ENCODE data around the gene ZNF213. TPM values are rescaled to one million over a fixed set of nuclear protein-coding genes. Genes with fewer than 3 reads are reported as not detected.

The ZNF213 gene
- polyA plus RNA-seq, 3 donors, result 1.5 to 2.6 (median 1.8) TPM

GRCh38 chr16:3149193-3149530 is 14.3 kb downstream of the ZNF213 start:
- Mint-ChIP-seq H3K9me3 (peaks cover 0 to 10% (median 6%) of the 10 kb centered on the region in 7 donors), H3K27ac (no peak overlapping the region), H3K4me3 (peak overlapping the region; percentile 87 to 91), H3K27me3 (ENCODE audit: low read depth in 3 of 3) (peaks cover 28 to 47% (median 44%) of the 10 kb centered on the region in 3 donors), H3K4me1 (peaks cover 29% of the 10 kb centered on the region), H3K36me3 (peaks cover 0 to 2% of the 10 kb centered on the region in 2 donors)
- H3K36me3 ChIP-seq (replicated peaks in 1 of 2; ENCODE audit: control insufficient read depth in 1 of 2, insufficient read depth in 2 of 2, low read length in 2 of 2), result no peaks in the 10 kb centered on the region
- WGBS (ENCODE audit: insufficient coverage), result 96% methylated on average over 6 of the region's 6 CpGs
- H3K9ac ChIP-seq (ENCODE audit: insufficient read depth, low read length, poor library complexity, severe bottlenecking), result peak overlapping the region; percentile 66
- peaks cover 33 to 38% of the 10 kb centered on the region in 2 donors for H3K4me1 ChIP-seq (ENCODE audit: control insufficient read depth in 1 of 2, insufficient read depth in 2 of 2, low read length in 2 of 2)
- TF ChIP-seq CTCF (IDR thresholded peaks at IDR 0.05), result no peak
- peak overlapping the region; percentile 85 for H3K4me2 ChIP-seq (replicated peaks; ENCODE audit: extremely low read depth, low read length, poor library complexity, severe bottlenecking)
- no peaks in the 10 kb centered on the region for H3K9me3 ChIP-seq (replicated peaks in 1 of 2; ENCODE audit: control insufficient read depth in 1 of 2, insufficient read depth in 1 of 2, low read length in 2 of 2)
- H3K4me3 ChIP-seq (replicated peaks in 1 of 3; ENCODE audit: low read depth in 2 of 3, low read length in 3 of 3), result peak overlapping the region in 1 of 3 experiments; percentile 93
- peak overlapping the region; percentile 91 for H2AFZ ChIP-seq (ENCODE audit: insufficient read depth, low read depth, low read length, poor library complexity, severe bottlenecking)
- H3K79me2 ChIP-seq (ENCODE audit: insufficient read depth, low read length), result no peaks in the 10 kb centered on the region
- no peak overlapping the region for H3K27ac ChIP-seq (ENCODE audit: low read depth in 1 of 2, low read length in 2 of 2)
- H4K20me1 ChIP-seq (ENCODE audit: insufficient read depth, low read length), result no peaks in the 10 kb centered on the region
- H3K27me3 ChIP-seq (ENCODE audit: control insufficient read depth in 2 of 2, insufficient read depth in 2 of 2, low read length in 2 of 2), result peaks cover 4 to 32% of the 10 kb centered on the region in 2 donors
- intact Hi-C loops (cut with micrococcal nuclease), result no loop called here
- no peak for DNase-seq

- Mint-ChIP-seq H3K27ac (peak overlapping the region; percentile 48 to 88 (median 80)), H3K36me3 (peaks cover 0 to 2% of the 10 kb centered on the region in 2 donors), H3K4me1 (peaks cover 29% of the 10 kb centered on the region), H3K27me3 (ENCODE audit: low read depth in 3 of 3) (peaks cover 32 to 53% (median 46%) of the 10 kb centered on the region in 3 donors), H3K4me3 (peak overlapping the region; percentile 87 to 91), H3K9me3 (peaks cover 0 to 10% (median 7%) of the 10 kb centered on the region in 7 donors)
- intact Hi-C loops (cut with micrococcal nuclease), result loop anchor here in 1 of 2 donors (2.0 to 10.0 kb wide), 3 partner anchors 15 to 305 kb away; partner anchors contain the start of gene ZNF213
- Histone ChIP-seq H3K9me3 (replicated peaks in 1 of 2; ENCODE audit: control insufficient read depth in 1 of 2, insufficient read depth in 1 of 2, low read length in 2 of 2) (no peaks in the 10 kb centered on the region), H3K4me3 (replicated peaks in 1 of 3; ENCODE audit: low read depth in 2 of 3, low read length in 3 of 3) (peak overlapping the region; percentile 65 to 93 (median 74)), H3K4me2 (replicated peaks; ENCODE audit: extremely low read depth, low read length, poor library complexity, severe bottlenecking) (peak overlapping the region; percentile 85), H3K4me1 (ENCODE audit: control insufficient read depth in 1 of 2, insufficient read depth in 2 of 2, low read length in 2 of 2) (peaks cover 33 to 38% of the 10 kb centered on the region in 2 donors), H2AFZ (ENCODE audit: insufficient read depth, low read depth, low read length, poor library complexity, severe bottlenecking) (peak overlapping the region; percentile 91), H3K9ac (ENCODE audit: insufficient read depth, low read length, poor library complexity, severe bottlenecking) (peak overlapping the region; percentile 66), H3K27ac (ENCODE audit: low read depth in 1 of 2, low read length in 2 of 2) (peak overlapping the region; percentile 51 to 53), H3K36me3 (replicated peaks in 1 of 2; ENCODE audit: control insufficient read depth in 1 of 2, insufficient read depth in 2 of 2, low read length in 2 of 2) (no peaks in the 10 kb centered on the region), H3K79me2 (ENCODE audit: insufficient read depth, low read length) (no peaks in the 10 kb centered on the region), H4K20me1 (ENCODE audit: insufficient read depth, low read length) (no peaks in the 10 kb centered on the region), H3K27me3 (ENCODE audit: control insufficient read depth in 2 of 2, insufficient read depth in 2 of 2, low read length in 2 of 2) (peaks cover 4 to 35% of the 10 kb centered on the region in 2 donors)
- peak; percentile 52 for TF ChIP-seq CTCF (IDR thresholded peaks at IDR 0.05)
- WGBS (ENCODE audit: insufficient coverage), result 1% methylated on average over 28 of the region's 41 CpGs
- DNase-seq, result peak; percentile 60 to 71 (median 66)
Measured at GRCh38 chr16:3149630-3150345, 15.0 kb downstream of the ZNF213 start.

Data from CD14-positive monocyte (primary cell).